Limb (tissue), 2 donors: ENCODE measurements around the gene NCKAP5L.

Source experiments
- DNase-seq, 2 donors: peaks; one replicate each; pipeline ENCODE4 v3.0.0-alpha.2; 2016; ENCODE audit errors: extremely low spot score in 2 of 2

The NCKAP5L gene

DNA sequence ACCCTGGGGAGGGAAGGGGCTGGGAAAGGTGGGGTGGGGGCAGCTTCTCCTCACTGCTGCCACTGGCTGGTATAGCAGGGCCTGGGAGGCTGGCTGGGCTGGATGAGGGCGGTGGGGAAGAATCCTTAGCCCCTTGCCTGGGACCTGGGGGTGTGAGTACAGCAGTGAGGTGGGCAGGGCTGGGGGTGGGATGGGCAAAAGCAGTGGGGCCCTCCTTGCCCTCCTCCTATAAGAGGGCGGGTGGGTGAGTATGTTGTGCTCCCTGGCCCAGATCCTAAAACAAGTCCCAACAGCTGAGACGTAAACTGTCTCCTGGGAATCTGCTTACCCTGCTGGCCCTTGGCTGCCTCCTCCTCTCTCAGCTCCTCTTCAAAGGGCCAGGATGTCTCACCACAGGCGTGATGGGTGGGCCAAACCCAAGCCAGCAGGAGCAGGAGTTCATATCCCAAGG, 2.2 kb downstream of the NCKAP5L start:
- peak in 1 of 2 donors; percentile 18 for DNase-seq

DNA sequence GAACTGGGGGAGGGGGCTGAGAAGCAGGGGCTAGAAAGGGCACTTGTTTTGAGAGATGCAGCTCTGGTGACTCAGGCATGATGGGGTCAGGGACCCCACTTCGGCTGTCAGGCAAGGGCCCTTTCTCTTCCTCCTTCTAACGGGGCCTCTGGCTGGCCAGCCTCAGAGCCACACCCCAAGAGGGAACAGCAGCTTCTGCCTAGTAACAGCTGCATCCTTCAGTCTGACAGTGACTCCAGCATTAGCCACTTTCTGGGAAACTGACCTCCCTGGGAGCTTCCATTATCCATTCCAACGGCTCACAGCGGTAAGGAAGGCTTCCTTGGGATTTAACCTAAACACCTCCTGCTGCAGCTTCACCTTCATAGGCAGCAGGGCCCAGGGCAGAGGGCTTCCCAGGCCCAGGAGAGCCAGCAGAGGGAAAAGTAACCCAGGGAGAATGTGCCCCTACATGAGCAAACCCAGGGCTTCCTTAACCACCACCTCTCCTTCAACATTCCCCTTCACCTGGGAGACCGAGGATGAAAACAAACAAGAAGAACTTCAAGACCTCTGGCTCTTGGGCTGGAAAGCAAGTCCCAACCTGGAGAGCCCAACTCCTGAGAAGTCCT, 2.7 kb downstream of the NCKAP5L start:
- DNase-seq: peak in 1 of 2 donors; percentile 39

GRCh38 chr12:49824895-49825294, 3.3 kb downstream of the NCKAP5L start:
- DNase-seq: no peak

- DNase-seq: no peak
These were observed 3.8 kb downstream of the NCKAP5L start for GRCh38 chr12:49824416-49824815.

DNA sequence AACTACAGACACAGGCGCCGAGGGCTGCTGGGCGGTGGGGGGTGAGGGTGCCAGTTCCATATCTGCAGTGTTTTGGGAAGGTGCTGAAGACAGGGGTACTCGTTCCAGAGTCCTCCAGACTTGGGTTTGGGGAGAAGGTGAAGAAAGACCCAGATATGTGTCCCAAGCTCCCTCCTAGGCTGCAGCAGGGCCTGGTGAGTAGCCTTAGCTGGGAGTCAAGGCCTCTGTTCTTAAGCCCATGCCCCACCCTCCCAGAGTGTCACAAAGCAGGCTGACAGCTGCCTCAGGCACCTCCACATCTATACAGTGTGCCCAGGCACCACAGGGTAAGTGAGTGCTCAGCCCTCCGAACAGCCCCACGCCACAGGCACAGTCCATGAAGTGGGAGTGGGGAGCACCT, 4.3 kb downstream of the NCKAP5L start:
- DNase-seq: no peak

- no peak for DNase-seq
These were observed 4.9 kb downstream of the NCKAP5L start for GRCh38 chr12:49823350-49823749.

DNA sequence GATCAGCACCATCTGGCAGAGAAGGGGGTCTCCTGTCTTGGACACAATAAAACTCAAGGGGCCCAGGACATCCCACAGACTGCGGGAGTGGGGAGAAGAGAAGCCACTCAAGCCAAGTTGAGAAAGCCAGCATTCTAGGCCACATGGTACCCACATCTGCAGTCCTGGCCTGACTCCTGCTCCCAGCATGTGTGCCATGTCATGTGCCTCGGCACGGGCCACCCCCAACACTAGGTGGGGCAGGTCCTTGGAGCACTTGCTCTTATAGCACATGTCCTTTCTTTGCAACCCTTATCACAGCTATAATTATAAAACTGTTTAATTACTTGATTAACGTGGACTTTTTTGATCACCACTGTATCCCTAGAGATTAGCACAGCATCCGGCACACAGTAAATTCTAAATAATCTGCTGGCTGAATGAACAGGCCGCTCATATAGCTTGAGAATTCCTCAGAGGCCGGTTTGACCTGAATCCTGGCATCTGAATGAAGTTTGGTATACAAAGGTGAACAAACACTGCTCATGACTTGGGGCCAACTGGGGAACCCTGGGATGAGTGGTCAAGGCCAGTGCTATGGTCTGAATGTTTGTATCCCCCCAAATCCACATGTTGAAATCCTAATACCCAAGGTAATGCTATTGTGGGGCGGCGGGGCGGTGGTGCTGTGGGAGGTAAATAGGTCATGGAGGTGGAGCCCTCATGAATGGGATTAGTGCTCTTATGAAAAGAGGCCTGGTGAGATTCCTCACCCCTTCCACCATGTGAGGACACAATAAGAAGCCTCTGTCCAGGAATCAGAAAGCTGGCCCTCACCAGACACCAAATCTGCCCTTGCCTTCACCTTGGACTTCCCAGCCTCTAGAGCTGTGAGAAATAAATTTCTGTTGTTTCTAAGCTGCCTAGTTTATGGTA, 6.6 kb downstream of the NCKAP5L start:
- no peak for DNase-seq

DNA sequence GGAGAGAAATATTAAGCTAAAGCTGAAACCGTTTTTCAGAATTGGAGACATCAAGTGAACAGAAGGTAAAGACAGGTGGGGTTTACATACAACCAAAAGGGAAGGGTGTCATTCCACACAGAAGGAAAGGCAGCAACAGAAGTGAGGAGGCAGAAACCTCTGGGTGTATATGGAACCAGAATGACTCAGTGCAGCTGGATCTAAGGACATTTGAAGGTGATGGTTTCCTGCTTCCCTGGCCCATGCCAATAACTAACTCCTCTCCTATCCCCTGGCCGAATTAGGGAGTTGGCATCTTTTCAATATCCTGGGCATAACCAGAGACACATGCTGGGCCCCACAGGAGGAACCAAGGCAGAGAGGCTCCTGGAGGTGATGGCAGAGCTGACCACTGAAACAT, 8.4 kb downstream of the NCKAP5L start:
- DNase-seq: no peak

- DNase-seq: no peak
These were observed 9.8 kb downstream of the NCKAP5L start for GRCh38 chr12:49818241-49818895.

- no peak for DNase-seq
These were observed 15.1 kb downstream of the NCKAP5L start for GRCh38 chr12:49813131-49813530.

GRCh38 chr12:49811961-49812401, 16.2 kb downstream of the NCKAP5L start:
- no peak for DNase-seq

GRCh38 chr12:49811136-49811535, 17.1 kb downstream of the NCKAP5L start:
- DNase-seq: no peak

- DNase-seq: peak; percentile 42 to 59
These were observed 18.3 kb downstream of the NCKAP5L start for GRCh38 chr12:49809906-49810389.

GRCh38 chr12:49809381-49809905, 18.8 kb downstream of the NCKAP5L start:
- peak; percentile 75 to 80 for DNase-seq

GRCh38 chr12:49808686-49809380, 19.4 kb downstream of the NCKAP5L start:
- DNase-seq: peak; percentile 40 to 69

DNA sequence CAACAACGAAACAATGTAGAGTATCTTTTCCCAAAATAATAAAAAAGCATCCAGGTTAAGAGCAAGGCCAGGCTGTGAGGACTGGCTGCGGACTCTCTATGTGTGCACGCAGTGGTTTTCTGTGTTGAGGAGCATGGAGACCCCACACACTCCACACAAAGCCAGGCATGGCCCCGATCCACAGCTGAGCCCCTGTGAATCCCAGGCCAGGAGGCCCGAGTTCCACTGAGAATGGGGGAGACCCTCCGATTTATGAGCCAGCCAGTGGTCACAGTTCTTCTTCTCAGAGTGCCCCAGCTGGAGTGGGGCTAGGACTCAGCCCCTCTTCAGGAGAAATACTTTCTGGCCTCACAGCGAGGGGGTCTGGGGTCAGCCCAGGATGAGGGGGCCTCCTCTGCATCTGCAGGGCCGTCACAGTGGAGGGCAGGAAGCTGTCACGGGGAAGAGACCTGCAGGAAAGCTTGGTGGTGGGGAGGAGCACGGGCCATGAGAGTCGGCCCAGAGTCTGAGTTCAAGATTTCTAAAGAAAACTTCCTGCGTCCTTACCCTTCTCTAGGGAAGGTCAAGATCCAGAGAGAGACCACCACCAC, 20.1 kb downstream of the NCKAP5L start:
- DNase-seq: no peak

- DNase-seq: no peak
These were observed 21.3 kb downstream of the NCKAP5L start for GRCh38 chr12:49806877-49807276.

DNA sequence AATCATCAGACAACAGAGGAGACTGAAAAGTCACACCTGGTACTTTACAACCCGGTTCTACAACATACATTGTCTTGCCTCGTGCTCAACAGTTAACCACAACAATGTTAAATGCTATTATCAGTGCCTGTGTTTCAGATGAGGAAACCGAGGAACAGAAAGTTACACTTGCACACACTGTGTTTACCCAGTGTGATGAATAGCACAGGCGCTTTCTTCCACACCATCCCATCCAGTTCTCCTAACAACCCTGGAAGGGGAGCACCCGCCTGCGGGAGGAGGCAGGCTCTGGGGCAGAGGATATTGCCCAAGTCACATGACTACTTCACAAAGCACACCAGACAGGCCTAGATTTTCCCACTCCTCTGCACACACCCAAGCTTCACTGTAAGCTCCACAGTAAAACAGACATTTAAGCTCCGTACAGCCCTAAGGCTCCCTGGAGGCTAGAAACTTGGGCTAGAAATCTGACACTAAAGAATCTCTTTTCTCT, 21.8 kb downstream of the NCKAP5L start:
- DNase-seq: no peak

- DNase-seq: no peak
These were observed 22.8 kb downstream of the NCKAP5L start for GRCh38 chr12:49805409-49805808.

- no peak for DNase-seq
These were observed 23.4 kb downstream of the NCKAP5L start for GRCh38 chr12:49804821-49805220.
